Measurements from ENCODE around the gene HIVEP3.

The HIVEP3 gene

DNA sequence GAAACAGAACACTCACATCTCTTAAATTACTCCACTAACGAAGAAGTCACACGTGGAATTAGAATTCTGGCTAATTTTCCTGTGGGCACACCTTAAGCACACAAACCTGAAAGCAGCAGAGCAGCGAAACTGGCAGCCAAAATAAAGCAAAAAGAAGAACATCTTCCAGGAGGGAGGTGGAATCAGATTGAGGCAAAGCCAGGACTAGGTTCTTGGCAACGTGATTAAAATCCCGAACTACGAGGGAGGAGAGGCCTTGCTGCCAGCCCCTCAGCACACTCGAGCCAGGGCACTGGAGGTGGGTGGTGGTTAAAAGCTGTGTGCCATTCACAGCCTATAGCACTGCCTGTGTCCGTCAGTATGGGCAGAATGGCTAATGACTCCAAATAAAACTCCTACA is 58.0 kb downstream of the HIVEP3 start:
- no peak for DNase-seq (ENCODE audit: low spot score)
- Histone ChIP-seq H3K27ac (no peak overlapping the region), H3K4me3 (no peak overlapping the region)
- TF ChIP-seq, protein P1, sequence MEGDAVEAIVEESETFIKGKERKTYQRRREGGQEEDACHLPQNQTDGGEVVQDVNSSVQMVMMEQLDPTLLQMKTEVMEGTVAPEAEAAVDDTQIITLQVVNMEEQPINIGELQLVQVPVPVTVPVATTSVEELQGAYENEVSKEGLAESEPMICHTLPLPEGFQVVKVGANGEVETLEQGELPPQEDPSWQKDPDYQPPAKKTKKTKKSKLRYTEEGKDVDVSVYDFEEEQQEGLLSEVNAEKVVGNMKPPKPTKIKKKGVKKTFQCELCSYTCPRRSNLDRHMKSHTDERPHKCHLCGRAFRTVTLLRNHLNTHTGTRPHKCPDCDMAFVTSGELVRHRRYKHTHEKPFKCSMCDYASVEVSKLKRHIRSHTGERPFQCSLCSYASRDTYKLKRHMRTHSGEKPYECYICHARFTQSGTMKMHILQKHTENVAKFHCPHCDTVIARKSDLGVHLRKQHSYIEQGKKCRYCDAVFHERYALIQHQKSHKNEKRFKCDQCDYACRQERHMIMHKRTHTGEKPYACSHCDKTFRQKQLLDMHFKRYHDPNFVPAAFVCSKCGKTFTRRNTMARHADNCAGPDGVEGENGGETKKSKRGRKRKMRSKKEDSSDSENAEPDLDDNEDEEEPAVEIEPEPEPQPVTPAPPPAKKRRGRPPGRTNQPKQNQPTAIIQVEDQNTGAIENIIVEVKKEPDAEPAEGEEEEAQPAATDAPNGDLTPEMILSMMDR (IDR thresholded peaks at IDR 0.05), result no peak

DNA sequence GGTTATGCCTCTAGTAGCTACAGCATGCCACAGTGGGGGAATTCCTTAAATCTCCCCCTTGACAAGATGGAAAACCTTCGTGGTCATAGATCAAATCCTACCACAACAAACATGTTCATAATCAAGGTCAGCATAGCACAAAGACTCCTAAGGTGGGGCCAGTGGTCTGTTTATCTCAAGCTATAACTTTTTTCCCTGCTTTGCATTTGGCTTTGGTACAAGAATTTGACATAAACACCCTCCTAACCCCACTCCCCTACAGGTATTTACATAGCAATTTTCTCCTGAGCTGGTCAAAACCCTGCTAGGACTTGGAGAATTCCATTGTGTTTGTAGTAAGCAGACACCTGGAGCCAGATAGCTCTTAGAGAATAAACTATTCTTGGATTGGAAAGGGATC is 58.5 kb downstream of the HIVEP3 start:
- DNase-seq (ENCODE audit: low spot score), result no peak
- TF ChIP-seq, protein P1 (IDR thresholded peaks at IDR 0.05), result no peak
- Histone ChIP-seq H3K4me3 (no peak overlapping the region), H3K27ac (no peak overlapping the region)

DNA sequence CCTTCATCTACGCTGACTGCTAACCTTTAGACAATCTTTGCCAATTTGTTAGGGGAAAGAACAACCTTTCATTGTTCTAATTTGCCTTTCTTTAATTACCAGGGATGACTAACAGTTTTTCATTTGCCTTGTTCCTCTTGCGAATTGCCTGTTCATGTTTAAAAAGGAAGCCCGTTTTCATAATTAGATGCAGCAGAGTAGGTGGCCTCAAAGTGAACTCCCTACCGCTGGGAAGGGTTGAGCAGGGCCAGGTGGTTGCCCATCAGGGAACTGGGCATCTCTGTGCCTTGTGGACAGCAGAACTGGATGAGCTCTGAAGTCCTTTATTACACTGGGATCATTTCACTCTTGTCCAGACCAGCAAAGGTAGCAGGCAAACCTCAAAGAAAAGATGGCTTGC is 59.0 kb downstream of the HIVEP3 start:
- no peak for DNase-seq (ENCODE audit: low spot score)
- H3K4me3 ChIP-seq, result no peak overlapping the region
- TF ChIP-seq, protein P1 (IDR thresholded peaks at IDR 0.05), result no peak
- no peak overlapping the region for H3K27ac ChIP-seq

DNA sequence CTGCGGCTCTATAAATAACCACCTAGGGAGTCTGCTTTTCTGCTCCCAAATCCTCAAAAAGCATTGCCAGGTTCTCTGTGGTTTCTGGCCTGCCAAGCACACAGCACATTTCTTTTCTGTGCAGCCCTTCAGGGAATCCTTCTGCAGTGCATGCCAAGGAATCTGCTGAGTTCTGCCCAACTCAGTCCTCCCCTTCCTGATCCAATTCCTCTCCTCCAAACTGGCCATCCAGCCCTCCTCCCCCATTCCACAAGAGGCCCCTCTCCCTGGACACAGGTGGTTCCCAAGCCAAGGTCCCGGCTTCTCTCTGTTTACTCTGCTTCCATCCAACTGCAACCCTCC is 61.8 kb downstream of the HIVEP3 start:
- TF ChIP-seq, protein P1 (IDR thresholded peaks at IDR 0.05), result no peak
- Histone ChIP-seq H3K27ac (no peak overlapping the region), H3K4me3 (no peak overlapping the region)
- no peak for DNase-seq (ENCODE audit: low spot score)

DNA sequence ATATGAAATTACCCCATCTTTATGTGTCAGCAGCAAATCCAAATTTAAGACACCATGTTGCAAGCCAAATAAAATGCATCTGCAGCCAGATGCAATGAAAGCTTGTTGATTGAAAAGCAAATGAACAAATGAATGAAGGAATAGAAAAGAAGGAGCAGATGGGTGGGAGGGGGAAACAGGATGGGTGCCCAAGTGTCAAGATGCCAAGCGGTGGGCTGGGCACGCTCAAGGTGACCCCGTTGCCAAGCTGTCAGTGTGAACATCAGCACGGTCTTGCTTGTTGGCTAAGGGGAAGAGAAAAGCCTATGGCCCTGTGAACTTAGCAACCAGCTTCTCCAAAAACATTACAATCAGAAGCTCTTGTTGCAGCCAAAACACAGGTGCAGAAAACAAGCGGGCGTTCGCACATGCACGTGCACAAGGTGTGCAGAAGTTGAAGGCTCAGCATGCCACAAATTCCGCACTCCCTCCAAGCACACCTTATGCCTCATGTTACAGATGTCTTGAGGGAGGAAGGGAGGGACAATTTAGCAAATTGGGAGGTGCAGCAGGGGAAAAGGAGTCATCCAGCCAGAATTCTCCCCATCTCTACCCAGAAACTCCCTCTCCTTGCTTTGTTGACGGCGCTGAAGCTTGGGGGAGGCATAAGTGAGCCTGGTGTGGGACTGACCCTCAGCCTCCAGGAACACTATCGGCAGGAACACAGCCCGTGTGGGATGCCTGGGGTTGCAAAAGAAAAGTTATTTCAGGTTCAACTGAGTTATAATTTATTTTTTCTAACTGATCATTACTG is 62.4 kb downstream of the HIVEP3 start:
- Histone ChIP-seq H3K4me3 (no peak overlapping the region), H3K27ac (no peak overlapping the region)
- TF ChIP-seq, protein P1 (IDR thresholded peaks at IDR 0.05), result no peak
- DNase-seq (ENCODE audit: low spot score), result no peak

DNA sequence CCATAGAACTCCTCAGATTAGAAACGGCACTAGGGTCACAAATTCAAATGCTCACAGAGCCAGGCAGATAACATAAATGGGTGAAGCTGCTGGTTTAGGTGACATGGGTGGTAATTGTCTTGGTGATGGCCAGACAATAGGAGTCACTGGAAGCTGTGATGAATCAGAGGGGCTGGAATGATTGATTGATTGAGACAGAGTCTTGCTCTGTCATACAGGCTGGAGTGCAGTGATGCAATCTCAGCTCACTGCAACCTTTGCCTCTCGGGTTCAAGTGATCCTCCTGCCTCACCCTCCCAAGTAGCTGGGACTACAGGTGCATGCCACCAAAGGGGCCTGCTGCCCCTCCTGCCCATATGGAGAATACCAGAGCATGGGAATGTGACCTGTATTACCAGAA is 63.0 kb downstream of the HIVEP3 start:
- TF ChIP-seq, protein P1 (IDR thresholded peaks at IDR 0.05), result no peak

DNA sequence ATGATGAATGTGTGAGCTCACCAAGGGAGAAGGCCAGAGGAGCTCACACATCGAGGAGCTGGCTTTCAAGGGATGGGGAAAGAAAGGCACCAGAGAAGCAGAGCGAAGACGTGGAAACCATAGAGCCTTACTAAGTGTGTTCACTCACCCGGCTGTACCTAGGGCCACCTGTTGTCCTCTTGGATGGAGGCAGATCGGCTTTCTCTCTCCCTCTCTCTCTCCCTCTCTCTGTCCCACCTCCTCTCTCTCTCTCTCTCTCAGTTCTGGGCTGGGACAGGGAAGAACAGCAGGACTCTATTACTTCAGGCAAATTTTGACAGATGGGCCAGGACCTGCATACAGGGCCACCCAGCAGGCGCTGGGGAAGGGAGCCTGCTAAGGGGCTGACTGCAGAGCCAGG is 64.8 kb downstream of the HIVEP3 start:
- no peak overlapping the region for H3K27ac ChIP-seq
- no peak overlapping the region for H3K4me3 ChIP-seq
- TF ChIP-seq, protein P1 (IDR thresholded peaks at IDR 0.05), result no peak
- no peak for DNase-seq (ENCODE audit: low spot score)

More for the DNA sequence above, 63.0 kb downstream of the HIVEP3 start:
- no peak overlapping the region for H3K27ac ChIP-seq
- no peak for DNase-seq (ENCODE audit: low spot score)
- H3K4me3 ChIP-seq, result no peak overlapping the region

Measured in coronary artery (tissue), 2 donors.